K562 (cell line): ENCODE data around the gene PDE11A. TPM values are rescaled to one million over a fixed set of nuclear protein-coding genes. Genes with fewer than 3 reads are reported as not detected.

Experiments used
- ARID3A ChIP-seq: IDR thresholded peaks from 2 replicates; pipeline ENCODE4 v1.6.1; 2012; ENCODE audit warnings: low read depth, low read length, improper control_type of control experiment, borderline replicate concordance
- FOS ChIP-seq: IDR thresholded peaks from 3 replicates; pipeline ENCODE4 v1.6.1; 2011; ENCODE audit not compliant: insufficient read length; ENCODE audit errors: extremely low read depth
- FOXK2 ChIP-seq, 2 experiments: fragments of 450-650 bp; IDR thresholded peaks in 1 of 2; conservative IDR thresholded peaks in 1 of 2; 2 replicates each; pipeline ENCODE4 v1.6.1; 2016; ENCODE audit warnings: low read depth in 2 of 2, mild to moderate bottlenecking in 1 of 2
- MYNN ChIP-seq, 2 experiments: sonication (generic); formaldehyde crosslinking in 1 of 2; IDR thresholded peaks; 2 replicates each; pipeline versions ENCODE4 v1.5.0 to v1.6.1; 2016 to 2020; ENCODE audit warnings: antibody characterized with exemption in 1 of 2, missing genetic modification reagents in 1 of 2
- NKRF ChIP-seq: fragments of 450-650 bp; IDR thresholded peaks from 2 replicates; pipeline ENCODE4 v1.6.1; 2016; ENCODE audit warnings: borderline replicate concordance
- NR1H2 ChIP-seq: sonication (generic); formaldehyde crosslinking; IDR thresholded peaks from 2 replicates; pipeline ENCODE4 v1.4.0; 2020; ENCODE audit warnings: mild to moderate bottlenecking, missing genetic modification reagents
- PATZ1 ChIP-seq: fragments of 250-450 bp; sonication (Bioruptor Pico); IDR thresholded peaks from 2 replicates; pipeline ENCODE4 v1.5.0; 2020; ENCODE audit warnings: mild to moderate bottlenecking, borderline replicate concordance
- POLR2H ChIP-seq: IDR thresholded peaks from 2 replicates; pipeline ENCODE4 v1.6.1; 2016; ENCODE audit warnings: missing genetic modification characterization, low read depth, mild to moderate bottlenecking, control low read depth, missing compliant biosample characterization, moderate library complexity
- RREB1 ChIP-seq: fragments of 250-450 bp; sonication (Bioruptor Pico); IDR thresholded peaks from 2 replicates; pipeline ENCODE4 v1.4.0; 2020
- SIN3A ChIP-seq, 2 experiments: fragments of 150-350 bp in 1 of 2; IDR thresholded peaks; 2 replicates each; pipeline ENCODE4 v1.6.1; 2011 to 2016; ENCODE audit warnings: borderline replicate concordance in 2 of 2, low read depth in 2 of 2, low read length in 2 of 2, mild to moderate bottlenecking in 2 of 2, moderate library complexity in 2 of 2; ENCODE audit not compliant: control insufficient read depth in 1 of 2
- ZKSCAN3 ChIP-seq: fragments of 250-450 bp; sonication (Bioruptor Pico); IDR thresholded peaks from 2 replicates; pipeline ENCODE4 v1.4.0; 2020
- ZKSCAN8 ChIP-seq: fragments of 200-800 bp; sonication (Bioruptor generic); IDR thresholded peaks from 2 replicates; pipeline ENCODE4 v1.6.1; 2016; ENCODE audit warnings: missing genetic modification characterization, missing compliant biosample characterization
- polyA plus RNA-seq, 8 experiments: library from polyadenylated mRNA; depleted of rRNA in 4 of 8; stranded (reverse) in 5 of 8; unstranded in 3 of 8; fragments of >200 nt; fragmentation: Nextera tagmentation in 2 of 8; fragmentation: Illumina TruSeq in 1 of 8; extraction: Ambion mirVana in 2 of 8; extraction: Trizol in 1 of 8; gene quantifications; 2 replicates each; pipeline versions ENCODE4 v1.2.1 to v1.2.3, GENCODE V29; 2011 to 2014; ENCODE audit warnings: inconsistent platforms in 1 of 8, missing spikeins in 1 of 8
- total RNA-seq, 7 experiments: library from RNA; depleted of rRNA in 6 of 7; stranded (reverse); fragments of >200 nt in 6 of 7; fragmentation: Illumina TruSeq in 2 of 7; extraction: Trizol in 2 of 7; gene quantifications; 2 replicates each; pipeline versions ENCODE4 v1.2.1 to v1.2.3, GENCODE V29; 2011 to 2021; ENCODE audit warnings: low replicate concordance in 1 of 7

The PDE11A gene
- total and polyA plus RNA-seq, 9 of the 15 experiments (the other 6 are each of a cell fraction or from before 2014, with no cell fraction given) = 3.2 to 22.1 (median 5.7) TPM

- TF ChIP-seq ARID3A = peak; percentile 43; the same call in 1 of the 2 replicates
- TF ChIP-seq ZKSCAN8 (CRISPR knock-in tag) = no peak; the same call in 1 of the 2 replicates
- peak; percentile 99 for TF ChIP-seq MYNN (IDR thresholded peaks at IDR 0.05)
- TF ChIP-seq MYNN (CRISPR knock-in tag; IDR thresholded peaks at IDR 0.05) = no peak
- no peak for TF ChIP-seq NKRF
- TF ChIP-seq POLR2H = peak; percentile 59; the same call in 1 of the 2 replicates
- 0 out of 4 replicates have a peak, but pooled peaks of 1 of the 2 experiments have one; percentile 41 for TF ChIP-seq FOXK2 (conservative IDR thresholded peaks at IDR 0.05 in 1 of 2, IDR thresholded peaks at IDR 0.05 in 1 of 2; ENCODE audit: low read depth in 2 of 2)
- peak; percentile 93 for TF ChIP-seq RREB1 (CRISPR knock-in tag)
- peak; percentile 59 to 98; a peak in 2 of 4 replicates for TF ChIP-seq SIN3A (IDR thresholded peaks at IDR 0.05; ENCODE audit: borderline replicate concordance in 2 of 2, control insufficient read depth in 1 of 2, low read depth in 2 of 2, low read length in 2 of 2)
- no peak for TF ChIP-seq NR1H2 (CRISPR knock-in tag)
- no peak for TF ChIP-seq ZKSCAN3 (CRISPR knock-in tag)
- peak; percentile 19 for TF ChIP-seq FOS
- peak; percentile 83; the same call in 1 of the 2 replicates for TF ChIP-seq PATZ1 (CRISPR knock-in tag)
Observed at GRCh38 chr2:177753682-177754491, 318.7 kb downstream of the PDE11A start (continued).
